ENCODE results near the gene FPGT.
A peak's percentile ranks its signal among the peaks of the same experiment; 100 is the strongest.
"Not testable (repeated sequence)": the region's sequence is repeated elsewhere in the genome, so short reads cannot be mapped to it uniquely, and the experiment has no call there.

FPGT gene

GRCh38 chr1:74197657-74198552, at the start of gene FPGT, which contains the start of gene LRRIQ3:
Gene FPGT, plus strand, starts transcription at chr1:74198242. Its CDS starts 37 bp downstream, at chr1:74198279.
Gene LRRIQ3, minus strand, starts transcription at chr1:74198176. Its CDS starts 14,492 bp downstream, at chr1:74183684.
- FAIRE-seq = no peak
- no peak for TF ChIP-seq CTCF (IDR thresholded peaks at IDR 0.05; ENCODE audit: insufficient read depth, missing control alignments)
- DNase-seq (ENCODE audit: insufficient read length, low spot score) = peak; percentile 62

GRCh38 chr1:74160046-74160445, 38.0 kb upstream of the FPGT start:
- DNase-seq (ENCODE audit: insufficient read length, low spot score) (no peak), FAIRE-seq (no peak)
- TF ChIP-seq CTCF (IDR thresholded peaks at IDR 0.05; ENCODE audit: insufficient read depth, missing control alignments) = no peak

DNA sequence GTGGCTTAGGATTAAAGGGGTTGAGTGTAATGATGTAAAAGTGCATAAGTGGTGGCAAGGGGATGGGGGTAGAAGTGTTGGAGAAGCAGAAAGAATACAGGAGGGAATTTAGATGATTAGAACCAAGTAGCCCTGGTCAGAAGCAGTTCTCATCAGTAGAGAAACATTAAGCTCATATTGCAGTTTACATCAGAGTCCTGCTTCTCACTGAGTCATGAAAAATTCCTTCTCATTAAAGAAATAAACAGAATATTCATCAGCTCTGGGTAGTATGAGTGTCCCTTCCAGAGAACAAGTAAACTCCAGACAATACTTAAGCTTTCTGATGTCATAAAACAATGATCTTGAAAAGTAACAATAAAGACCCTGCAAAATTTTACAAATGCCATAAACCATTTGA, 36.5 kb upstream of the FPGT start:
- DNase-seq (ENCODE audit: insufficient read length, low spot score) = no peak
- FAIRE-seq = no peak
- TF ChIP-seq CTCF (IDR thresholded peaks at IDR 0.05; ENCODE audit: insufficient read depth, missing control alignments) = no peak

DNA sequence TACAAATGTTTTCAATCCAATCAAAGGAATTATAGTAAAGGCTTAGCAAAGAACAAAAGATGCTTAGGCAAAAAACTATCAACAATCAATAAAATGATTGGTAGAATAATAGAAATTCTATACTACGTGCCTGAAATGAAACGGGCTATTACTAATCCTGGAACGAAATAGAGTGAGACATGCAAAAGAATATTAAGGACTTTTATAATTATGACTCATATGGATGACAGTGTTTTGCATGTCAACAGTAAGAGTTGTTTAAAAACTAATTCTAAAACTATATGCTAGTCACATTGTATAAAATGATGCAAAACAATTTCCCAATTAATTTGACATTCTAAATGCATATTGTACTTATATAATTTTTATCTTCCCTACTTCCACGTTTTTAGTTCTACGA, 35.7 kb upstream of the FPGT start:
- no peak for TF ChIP-seq CTCF (IDR thresholded peaks at IDR 0.05; ENCODE audit: insufficient read depth, missing control alignments)
- DNase-seq (ENCODE audit: insufficient read length, low spot score) (no peak), FAIRE-seq (no peak)

GRCh38 chr1:74174423-74174822, 23.6 kb upstream of the FPGT start:
- DNase-seq (ENCODE audit: insufficient read length, low spot score); FAIRE-seq: not testable (repeated sequence)

DNA sequence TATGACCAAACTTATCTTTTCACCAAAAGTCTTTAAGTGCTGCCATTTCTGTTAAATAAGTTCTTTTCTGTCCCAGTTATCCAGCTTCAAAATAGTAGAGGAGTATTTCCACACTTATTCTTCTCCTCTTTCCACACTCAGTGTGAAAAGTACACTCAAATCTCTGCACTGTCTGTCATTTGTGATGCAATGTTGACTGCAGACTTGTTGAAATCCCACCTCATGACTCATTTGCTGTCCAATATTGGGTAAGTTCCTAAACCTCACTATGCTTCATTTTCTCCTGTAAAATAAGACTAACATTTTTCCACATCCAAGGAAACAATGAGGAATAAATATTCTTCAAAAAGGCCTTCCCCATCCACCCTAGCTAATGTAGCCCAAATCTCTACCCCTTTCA, 17.6 kb upstream of the FPGT start:
- no peak for DNase-seq (ENCODE audit: insufficient read length, low spot score)
- FAIRE-seq = no peak
- TF ChIP-seq CTCF (IDR thresholded peaks at IDR 0.05; ENCODE audit: insufficient read depth, missing control alignments) = no peak

DNA sequence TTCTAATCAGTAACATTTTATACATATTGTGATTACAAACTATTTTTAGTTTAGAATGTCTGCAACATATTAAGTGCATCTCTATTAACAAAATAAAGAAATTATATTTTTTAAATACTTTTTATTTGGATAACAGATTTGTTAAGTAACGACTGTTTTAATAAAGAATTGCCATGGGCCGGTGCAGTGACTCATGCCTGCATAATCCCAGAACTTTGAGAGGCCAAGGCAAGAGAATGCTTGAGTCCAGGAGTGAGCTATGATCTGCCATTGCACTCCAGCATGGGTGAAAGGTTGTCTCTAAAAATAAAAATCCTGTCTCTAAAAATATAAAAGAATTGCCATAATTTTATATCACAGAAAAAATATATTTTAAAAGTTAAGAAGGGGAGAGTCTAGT, 4.1 kb upstream of the FPGT start:
- DNase-seq (ENCODE audit: insufficient read length, low spot score) (no peak), FAIRE-seq (no peak)
- no peak for TF ChIP-seq CTCF (IDR thresholded peaks at IDR 0.05; ENCODE audit: insufficient read depth, missing control alignments)

Data from D721Med (cell line).